Left ventricle myocardium inferior (tissue), 1 donor: Measurements from ENCODE around the gene CDH4. TPM values are rescaled to one million over a fixed set of nuclear protein-coding genes. Genes with fewer than 3 reads are reported as not detected.

Experiments used
- DNase-seq: peaks from one replicate; pipeline ENCODE4 v3.0.0-alpha.2; 2020
- H3K27ac ChIP-seq: fragments of 200-600 bp; replicated peaks from 2 replicates; pipeline ENCODE4 v1.8.0; 2021
- H3K27me3 ChIP-seq: fragments of 200-600 bp; 2 replicates; pipeline ENCODE4 v1.8.0; 2021; ENCODE audit warnings: low read depth
- H3K36me3 ChIP-seq: fragments of 200-600 bp; 2 replicates; pipeline ENCODE4 v1.8.0; 2021
- H3K4me1 ChIP-seq: fragments of 200-600 bp; 2 replicates; pipeline ENCODE4 v1.8.0; 2021
- H3K4me3 ChIP-seq: fragments of 200-600 bp; 2 replicates; pipeline ENCODE4 v1.8.0; 2021; ENCODE audit warnings: mild to moderate bottlenecking, moderate library complexity
- H3K9me3 ChIP-seq: fragments of 200-600 bp; replicated peaks from 2 replicates; pipeline ENCODE4 v1.8.0; 2021
- CTCF ChIP-seq: fragments of 200-600 bp; IDR thresholded peaks from 2 replicates; pipeline ENCODE4 v1.8.0; 2021; ENCODE audit warnings: antibody characterized with exemption, mild to moderate bottlenecking, borderline replicate concordance
- intact Hi-C: fragments of 100-400 bp; cut with micrococcal nuclease; formaldehyde crosslinking; loops from one replicate; pipeline ENCODE4 v1.11.0; 2022
- total RNA-seq: library from RNA; stranded (reverse); fragmentation: NEBNext Ultra II Directional; extraction: Animal tissue kit (Norgen Biotek cat#: 25700); gene quantifications from one replicate; pipeline ENCODE4 v1.2.1, GENCODE V29; 2021
- donor health status: DM: no; HTN: yes; CAD: no; lungs with severe emphysema.

The CDH4 gene
- total RNA-seq, 1 donor from 2014 or later, result 0.05 TPM

GRCh38 chr20:61733216-61733615 lies 481.2 kb downstream of the CDH4 start:
- TF ChIP-seq CTCF, result no peak
- intact Hi-C loops, result no loop called here
- Histone ChIP-seq H3K36me3 (no peaks in the 10 kb centered on the region), H3K4me1 (no peaks in the 10 kb centered on the region), H3K27ac (no peak overlapping the region), H3K9me3 (no peaks in the 10 kb centered on the region), H3K4me3 (no peak overlapping the region), H3K27me3 (peaks cover 90% of the 10 kb centered on the region)
- no peak for DNase-seq

- Histone ChIP-seq H3K36me3 (no peaks in the 10 kb centered on the region), H3K4me3 (no peak overlapping the region), H3K4me1 (no peaks in the 10 kb centered on the region), H3K27ac (no peak overlapping the region), H3K9me3 (no peaks in the 10 kb centered on the region), H3K27me3 (peaks cover 94% of the 10 kb centered on the region)
- intact Hi-C loops, result no loop called here
- no peak for TF ChIP-seq CTCF
- no peak for DNase-seq
These were observed 482.1 kb downstream of the CDH4 start for GRCh38 chr20:61733891-61734732.

- H3K9me3 ChIP-seq, result no peaks in the 10 kb centered on the region
- no peaks in the 10 kb centered on the region for H3K36me3 ChIP-seq
- H3K27ac ChIP-seq, result no peak overlapping the region
- H3K4me1 ChIP-seq, result no peaks in the 10 kb centered on the region
- peaks cover 98% of the 10 kb centered on the region for H3K27me3 ChIP-seq
- no peak for TF ChIP-seq CTCF
- H3K4me3 ChIP-seq, result no peak overlapping the region
- intact Hi-C loops, result no loop called here
- DNase-seq, result no peak
These were observed 482.9 kb downstream of the CDH4 start for GRCh38 chr20:61734733-61735502.

GRCh38 chr20:61735503-61735785 lies 483.4 kb downstream of the CDH4 start:
- TF ChIP-seq CTCF, result no peak
- H3K4me3 ChIP-seq, result no peak overlapping the region
- H3K4me1 ChIP-seq, result no peaks in the 10 kb centered on the region
- DNase-seq, result no peak
- intact Hi-C loops, result no loop called here
- peaks cover 97% of the 10 kb centered on the region for H3K27me3 ChIP-seq
- no peaks in the 10 kb centered on the region for H3K36me3 ChIP-seq
- H3K27ac ChIP-seq, result no peak overlapping the region
- no peaks in the 10 kb centered on the region for H3K9me3 ChIP-seq

- no peak overlapping the region for H3K27ac ChIP-seq
- no peaks in the 10 kb centered on the region for H3K36me3 ChIP-seq
- intact Hi-C loops, result no loop called here
- H3K4me1 ChIP-seq, result no peaks in the 10 kb centered on the region
- H3K9me3 ChIP-seq, result no peaks in the 10 kb centered on the region
- H3K27me3 ChIP-seq, result peaks cover 93% of the 10 kb centered on the region
- DNase-seq, result no peak
- no peak overlapping the region for H3K4me3 ChIP-seq
- TF ChIP-seq CTCF, result no peak
These were observed 484.1 kb downstream of the CDH4 start for GRCh38 chr20:61736001-61736635.
